GM12878 (cell line): ENCODE data around the gene TANC1. TPM values are rescaled to one million over a fixed set of nuclear protein-coding genes. Genes with fewer than 3 reads are reported as not detected.

Experiments
- ATAC-seq: fragments of 200-7000 bp; cut with Tn5 transposase; 3 replicates; pipeline ENCODE4 v1.9.1; 2020; ENCODE audit warnings: mild to moderate bottlenecking, moderate library complexity
- BruUV-seq: library from RNA; stranded (reverse); fragments of 400-500 nt; replicated peaks from 2 replicates; lab custom pipeline; 2021; lab: Mats Ljungman, UMichigan
- CTCF ChIA-PET: fragments of 300-600 bp; sonication (Branson Sonifier 250); formaldehyde crosslinking; extraction: SDS; loops from one replicate; lab custom pipeline; 2021; ENCODE audit warnings: inconsistent platforms; lab: Yijun Ruan, JAX
- POLR2A ChIA-PET: fragments of 350-600 bp; formaldehyde crosslinking; extraction: SDS; loops from one replicate; lab custom pipeline; 2021; ENCODE audit warnings: inconsistent platforms; lab: Charles Lee
- RAD21 ChIA-PET: fragments of 300-600 bp; sonication (Branson Sonifier 250); formaldehyde crosslinking; loops from one replicate; lab custom pipeline; 2023; ENCODE audit warnings: antibody characterized with exemption; ENCODE audit not compliant: unreplicated experiment; lab: Charles Lee
- SMC1A ChIA-PET: fragments of 300-600 bp; sonication (Branson Sonifier 250); formaldehyde crosslinking; loops from one replicate; lab custom pipeline; 2023; ENCODE audit not compliant: unreplicated experiment, uncharacterized antibody; lab: Charles Lee
- DNase-seq: peaks from one replicate; pipeline ENCODE4 v3.0.0-alpha.2; 2011; ENCODE audit warnings: low read depth, low spot score
- FAIRE-seq: peaks from 3 replicates; lab custom pipeline; 2011; peaks lifted over from hg19 to GRCh38; lab: Jason Lieb, UNC
- H2AFZ ChIP-seq: 2 replicates; pipeline ENCODE4 v1.6.0; 2011; ENCODE audit warnings: low read depth, low read length, control low read depth; ENCODE audit not compliant: control insufficient read depth
- H3K27ac ChIP-seq: 2 replicates; pipeline ENCODE4 v1.5.1; 2011; ENCODE audit warnings: control low read depth; ENCODE audit not compliant: control insufficient read depth, insufficient read depth
- H3K27me3 ChIP-seq, 2 experiments: replicated peaks in 1 of 2; 2 replicates each; pipeline versions ENCODE4 v1.6.0 to v1.6.1; 2011; ENCODE audit warnings: low read length in 1 of 2; ENCODE audit not compliant: control insufficient read depth in 2 of 2, insufficient read depth in 2 of 2
- H3K36me3 ChIP-seq, 2 experiments: 2 replicates each; pipeline ENCODE4 v1.5.1; 2011; ENCODE audit warnings: low read length in 1 of 2; ENCODE audit not compliant: control insufficient read depth in 2 of 2, insufficient read depth in 2 of 2
- H3K4me1 ChIP-seq: 2 replicates; pipeline ENCODE4 v1.6.1; 2011; ENCODE audit warnings: mild to moderate bottlenecking, low read length, moderate library complexity, mixed read lengths; ENCODE audit not compliant: control insufficient read depth, insufficient read depth
- H3K4me2 ChIP-seq: 2 replicates; pipeline ENCODE4 v1.6.0; 2011; ENCODE audit warnings: control low read depth; ENCODE audit not compliant: control insufficient read depth, insufficient read depth
- H3K4me3 ChIP-seq: fragments of 200-600 bp; sonication (generic); 2 replicates; pipeline ENCODE4 v1.5.1; 2016
- H3K79me2 ChIP-seq: 2 replicates; pipeline ENCODE4 v1.6.0; 2011; ENCODE audit warnings: low read length; ENCODE audit not compliant: control insufficient read depth, insufficient read depth
- H3K9ac ChIP-seq: 2 replicates; pipeline ENCODE4 v1.8.0; 2011; ENCODE audit warnings: low read length, control low read depth, mixed read lengths; ENCODE audit not compliant: control insufficient read depth, insufficient read depth
- H3K9me3 ChIP-seq: replicated peaks from 3 replicates; pipeline ENCODE4 v1.5.1; 2011; ENCODE audit warnings: mild to moderate bottlenecking, low read length; ENCODE audit not compliant: control insufficient read depth, insufficient read depth
- H4K20me1 ChIP-seq: 2 replicates; pipeline ENCODE4 v1.6.0; 2011; ENCODE audit not compliant: control insufficient read depth, insufficient read depth
- ATF3 ChIP-seq: IDR thresholded peaks from 2 replicates; pipeline ENCODE4 v1.6.1; 2011; ENCODE audit warnings: low read depth, mild to moderate bottlenecking, low read length, moderate library complexity, borderline replicate concordance; ENCODE audit errors: extremely low read depth
- CEBPZ ChIP-seq: fragments of 150-350 bp; IDR thresholded peaks from 2 replicates; pipeline ENCODE4 v1.6.1; 2016; ENCODE audit warnings: low read depth, low read length
- CTCF ChIP-seq, 3 experiments: IDR thresholded peaks in 2 of 3; conservative IDR thresholded peaks in 1 of 3; 2 replicates each; pipeline ENCODE4 v1.5.1; 2011; ENCODE audit warnings: low read depth in 3 of 3, low read length in 3 of 3, mild to moderate bottlenecking in 3 of 3, control low read depth in 2 of 3, moderate library complexity in 2 of 3, inconsistent platforms in 1 of 3, mixed read lengths in 1 of 3; ENCODE audit not compliant: control insufficient read depth in 2 of 3, insufficient read depth in 1 of 3; ENCODE audit errors: extremely low read depth in 1 of 3
- NRF1 ChIP-seq: conservative IDR thresholded peaks from 2 replicates; pipeline ENCODE4 v1.6.1; 2011; ENCODE audit warnings: mild to moderate bottlenecking, low read depth, low read length, improper control_type of control experiment
- WGBS: methylation state at CpG from one replicate; pipeline ENCODE4 v1.1.6; 2016; ENCODE audit warnings: low lambda C conversion rate; ENCODE audit not compliant: insufficient replicate concordance, insufficient coverage; ENCODE audit errors: missing lambda C conversion rate; 5-methylcytosine and 5-hydroxymethylcytosine counted together
- in situ Hi-C: fragments of 300-500 bp; cut with MboI; formaldehyde crosslinking; loops from 9 replicates; pipeline ENCODE4 v1.14.3; 2018; ENCODE audit warnings: mixed read lengths
- intact Hi-C: fragments of 100-400 bp; cut with micrococcal nuclease; formaldehyde crosslinking; loops from one replicate; pipeline ENCODE4 v1.14.2; 2022; ENCODE audit not compliant: unreplicated experiment
- polyA plus RNA-seq, 11 experiments: library from polyadenylated mRNA; depleted of rRNA in 4 of 11; unstranded in 6 of 11; stranded (reverse) in 5 of 11; fragments of >200 nt; fragmentation: Nextera tagmentation in 4 of 11; fragmentation: Illumina TruSeq in 1 of 11; extraction: Ambion mirVana in 4 of 11; extraction: Trizol in 1 of 11; gene quantifications; 1 replicate in 1 of 11; 2 replicates in 10 of 11; pipeline versions ENCODE4 v1.2.1 to v1.2.3, GENCODE V29; 2011 to 2016; ENCODE audit warnings: inconsistent platforms in 2 of 11, missing spikeins in 2 of 11, low read depth in 1 of 11
- total RNA-seq, 4 experiments: library from RNA; depleted of rRNA in 3 of 4; stranded (reverse); fragments of >200 nt in 3 of 4; fragmentation: Illumina TruSeq in 1 of 4; extraction: Trizol in 1 of 4; gene quantifications; 2 replicates each; pipeline versions ENCODE4 v1.2.1 to v1.2.3, GENCODE V29; 2013 to 2021

TANC1 gene
- total and polyA plus RNA-seq, 10 of the 15 experiments (the other 5 are each of a cell fraction or from before 2014, with no cell fraction given) = 0.05 to 5.0 (median 0.34) TPM

- H3K27me3 ChIP-seq = no peaks in the 10 kb centered on the region
- H3K36me3 ChIP-seq = no peaks in the 10 kb centered on the region
- no peak overlapping the region for H3K27ac ChIP-seq
- no peak overlapping the region for H3K4me2 ChIP-seq
- H3K9ac ChIP-seq = no peak overlapping the region
- H2AFZ ChIP-seq = no peak overlapping the region
- H3K4me3 ChIP-seq = no peak overlapping the region
- no peak for TF ChIP-seq ATF3
- TF ChIP-seq NRF1 = no peak
- TF ChIP-seq CTCF (IDR thresholded peaks at IDR 0.05 in 2 of 3, conservative IDR thresholded peaks at IDR 0.05 in 1 of 3; ENCODE audit: control insufficient read depth in 2 of 3, extremely low read depth in 1 of 3, insufficient read depth in 1 of 3, low read depth in 3 of 3, low read length in 3 of 3) = no peak
- no peak for TF ChIP-seq CEBPZ
- BruUV-seq = no TSS peak
- FAIRE-seq (no peak), ATAC-seq (no peak), DNase-seq (no peak)
- CTCF ChIA-PET = no interaction called here
- SMC1A ChIA-PET = no interaction called here
- H3K4me1 ChIP-seq = peaks cover 16% of the 10 kb centered on the region
- in situ Hi-C loops (no loop called here), intact Hi-C loops (no loop called here)
- no peaks in the 10 kb centered on the region for H3K9me3 ChIP-seq
- POLR2A ChIA-PET = no interaction called here
- no peaks in the 10 kb centered on the region for H3K79me2 ChIP-seq
- RAD21 ChIA-PET = no interaction called here
- H4K20me1 ChIP-seq = no peaks in the 10 kb centered on the region
- WGBS = 80% methylated on average over 1 of the region's 1 CpG
These were observed 120.5 kb downstream of the TANC1 start for GRCh38 chr2:159088906-159089305.
